ENCODE data around the gene MS4A18.
"Not testable (repeated sequence)": the region's sequence is repeated elsewhere in the genome, so short reads cannot be mapped to it uniquely, and the experiment has no call there.

Gene MS4A18

GRCh38 chr11:60724420-60724819, at the start of gene MS4A18:
Gene MS4A18, plus strand, starts transcription at chr11:60724720.
- no peak for DNase-seq

- DNase-seq: not testable (repeated sequence)
Measured at GRCh38 chr11:60678231-60678630, 46.3 kb upstream of the MS4A18 start.

GRCh38 chr11:60679879-60680278, 44.6 kb upstream of the MS4A18 start:
- no peak for DNase-seq

GRCh38 chr11:60680455-60681119, 43.9 kb upstream of the MS4A18 start:
- DNase-seq: no peak

GRCh38 chr11:60684541-60684848, 40.0 kb upstream of the MS4A18 start:
- DNase-seq: not testable (repeated sequence)

GRCh38 chr11:60691661-60692060, 32.9 kb upstream of the MS4A18 start:
- DNase-seq: no peak

- no peak for DNase-seq
Measured at GRCh38 chr11:60699284-60699691, 25.2 kb upstream of the MS4A18 start, which contains the start of gene MS4A8. Gene MS4A8, plus strand, starts transcription at chr11:60699612. Its CDS starts 1,249 bp downstream, at chr11:60700861.

GRCh38 chr11:60699936-60700335, 24.6 kb upstream of the MS4A18 start:
- DNase-seq: no peak

- no peak for DNase-seq
Measured at GRCh38 chr11:60700689-60701468, 23.6 kb upstream of the MS4A18 start.

- no peak for DNase-seq
Measured at GRCh38 chr11:60701469-60701818, 23.1 kb upstream of the MS4A18 start.

GRCh38 chr11:60703374-60703773, 21.1 kb upstream of the MS4A18 start:
- no peak for DNase-seq

GRCh38 chr11:60705895-60706294, 18.6 kb upstream of the MS4A18 start:
- no peak for DNase-seq

- DNase-seq: no peak
Measured at GRCh38 chr11:60706931-60707330, 17.6 kb upstream of the MS4A18 start.

- no peak for DNase-seq
Measured at GRCh38 chr11:60710482-60710881, 14.0 kb upstream of the MS4A18 start.

- no peak for DNase-seq
Measured at GRCh38 chr11:60711276-60711675, 13.2 kb upstream of the MS4A18 start.

- DNase-seq: not testable (repeated sequence)
Measured at GRCh38 chr11:60713423-60713822, 11.1 kb upstream of the MS4A18 start.

- no peak for DNase-seq
Measured at GRCh38 chr11:60717956-60718355, 6.6 kb upstream of the MS4A18 start.

GRCh38 chr11:60718524-60719316, 5.8 kb upstream of the MS4A18 start:
- DNase-seq: no peak

GRCh38 chr11:60719391-60719790, 5.1 kb upstream of the MS4A18 start:
- no peak for DNase-seq

- no peak for DNase-seq
Measured at GRCh38 chr11:60720460-60720859, 4.1 kb upstream of the MS4A18 start.

GRCh38 chr11:60725592-60725991, 1.1 kb downstream of the MS4A18 start:
- no peak for DNase-seq

GRCh38 chr11:60731586-60731985, 7.1 kb downstream of the MS4A18 start:
- DNase-seq: no peak

GRCh38 chr11:60734279-60734678, 9.8 kb downstream of the MS4A18 start:
- DNase-seq: no peak

GRCh38 chr11:60739114-60739513, 14.6 kb downstream of the MS4A18 start:
- DNase-seq: no peak
